SH-SY5Y (cell line): ENCODE results near the gene COG8.

Experiments used
- GATA2 ChIP-seq: IDR thresholded peaks from 2 replicates; pipeline ENCODE4 v1.6.1; 2011; ENCODE audit warnings: mild to moderate bottlenecking, low read depth, low read length
- GATA3 ChIP-seq: IDR thresholded peaks from 2 replicates; pipeline ENCODE4 v1.6.1; 2011; ENCODE audit warnings: low read depth, mild to moderate bottlenecking, low read length, moderate library complexity

- no peak for TF ChIP-seq GATA2
- TF ChIP-seq GATA3: no peak
Measured at GRCh38 chr16:69378760-69379159, 39.4 kb upstream of the COG8 start.
